ENCODE data around the gene WNT3A.

The WNT3A gene

DNA sequence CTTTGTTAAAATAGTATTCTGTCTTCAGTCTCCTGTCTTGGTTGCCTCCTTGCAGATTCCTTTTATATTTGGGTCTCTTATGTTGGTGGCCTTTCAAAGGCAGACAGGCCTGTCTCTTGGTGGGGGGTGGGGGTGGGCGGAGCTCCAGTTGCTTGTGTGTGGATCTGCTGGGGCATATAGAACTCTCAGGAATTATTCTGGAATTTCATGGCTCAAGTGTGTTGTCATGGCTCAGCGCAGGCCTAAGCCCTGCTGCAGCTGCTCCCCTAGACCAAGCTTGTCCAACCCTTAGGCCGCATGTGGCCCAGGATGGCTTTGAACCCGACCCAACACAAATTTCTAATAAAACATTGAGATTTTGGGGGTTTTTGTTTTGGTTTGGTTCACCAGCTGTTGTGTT is 88.4 kb downstream of the WNT3A start:
- H3K4me1 Mint-ChIP-seq: no peaks in the 10 kb centered on the region
- H3K27ac Mint-ChIP-seq: no peak overlapping the region
- no peak for DNase-seq
- no peak overlapping the region for H3K4me3 Mint-ChIP-seq
- no peak for TF ChIP-seq CTCF (IDR thresholded peaks at IDR 0.05)
- H3K27me3 Mint-ChIP-seq (ENCODE audit: low read depth, poor library complexity): peaks cover 3% of the 10 kb centered on the region
- H3K36me3 Mint-ChIP-seq (ENCODE audit: low read depth): peaks cover 84% of the 10 kb centered on the region
- H3K9me3 Mint-ChIP-seq: peaks cover 50% of the 10 kb centered on the region

DNA sequence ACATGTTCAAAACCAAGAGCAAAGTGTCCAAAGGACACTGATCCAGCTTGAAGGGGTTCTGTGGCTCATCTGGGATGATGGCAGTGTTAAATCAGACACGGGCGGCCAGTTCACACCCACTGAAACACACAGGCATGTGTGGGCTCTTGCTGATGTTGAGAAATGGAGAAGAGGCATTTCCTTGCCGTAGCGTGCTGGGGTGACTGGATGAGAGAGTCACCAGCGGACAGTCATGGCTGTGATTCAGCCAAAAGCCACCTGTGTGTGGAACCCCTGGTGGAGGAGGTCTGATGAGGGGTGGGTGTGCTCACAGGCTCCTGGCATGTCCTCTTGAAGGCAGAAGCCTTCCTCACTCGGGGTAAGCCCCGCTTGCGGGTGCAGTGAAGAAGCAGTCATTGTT is 89.1 kb downstream of the WNT3A start:
- Mint-ChIP-seq H3K4me3 (no peak overlapping the region), H3K27me3 (ENCODE audit: low read depth, poor library complexity) (peaks cover 3% of the 10 kb centered on the region), H3K4me1 (peaks cover under 1% of the 10 kb centered on the region), H3K27ac (peak overlapping the region; percentile 90), H3K9me3 (peaks cover 50% of the 10 kb centered on the region), H3K36me3 (ENCODE audit: low read depth) (peaks cover 77% of the 10 kb centered on the region)
- DNase-seq: no peak
- TF ChIP-seq CTCF (IDR thresholded peaks at IDR 0.05): no peak

GRCh38 chr1:228096416-228097332 is 89.9 kb downstream of the WNT3A start:
- Mint-ChIP-seq H3K27ac (no peak overlapping the region), H3K4me1 (peaks cover 8% of the 10 kb centered on the region)
- TF ChIP-seq CTCF (IDR thresholded peaks at IDR 0.05): no peak

DNA sequence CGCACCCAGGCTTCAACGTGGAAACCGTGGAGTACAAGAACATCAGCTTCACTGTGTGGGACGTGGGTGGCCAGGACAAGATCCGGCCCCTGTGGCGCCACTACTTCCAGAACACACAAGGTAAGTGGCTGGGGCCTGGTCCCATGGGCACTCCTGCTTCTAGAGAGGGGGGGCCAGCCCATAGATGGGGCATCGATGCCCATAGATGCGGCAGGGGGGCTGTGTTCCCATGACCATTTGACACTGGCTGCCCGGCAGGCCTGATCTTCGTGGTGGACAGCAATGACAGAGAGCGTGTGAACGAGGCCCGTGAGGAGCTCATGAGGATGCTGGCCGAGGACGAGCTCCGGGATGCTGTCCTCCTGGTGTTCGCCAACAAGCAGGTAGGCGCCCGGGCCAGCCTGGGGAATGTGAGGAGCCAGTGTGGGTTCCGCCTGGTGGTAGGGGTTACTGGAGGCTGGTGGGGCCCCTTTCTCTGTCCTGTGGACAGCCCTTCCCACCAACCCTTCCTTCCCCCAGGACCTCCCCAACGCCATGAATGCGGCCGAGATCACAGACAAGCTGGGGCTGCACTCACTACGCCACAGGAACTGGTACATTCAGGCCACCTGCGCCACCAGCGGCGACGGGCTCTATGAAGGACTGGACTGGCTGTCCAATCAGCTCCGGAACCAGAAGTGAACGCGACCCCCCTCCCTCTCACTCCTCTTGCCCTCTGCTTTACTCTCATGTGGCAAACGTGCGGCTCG is 90.7 kb downstream of the WNT3A start:
- Mint-ChIP-seq H3K4me1 (peaks cover 9% of the 10 kb centered on the region), H3K9me3 (peaks cover 34% of the 10 kb centered on the region), H3K36me3 (ENCODE audit: low read depth) (peaks cover 68% of the 10 kb centered on the region), H3K4me3 (no peak overlapping the region), H3K27ac (peak overlapping the region; percentile 68), H3K27me3 (ENCODE audit: low read depth, poor library complexity) (peaks cover 3% of the 10 kb centered on the region)
- DNase-seq: no peak
- no peak for TF ChIP-seq CTCF (IDR thresholded peaks at IDR 0.05)

More at GRCh38 chr1:228096416-228097332, 89.9 kb downstream of the WNT3A start:
- peaks cover 76% of the 10 kb centered on the region for H3K36me3 Mint-ChIP-seq (ENCODE audit: low read depth)
- peaks cover 3% of the 10 kb centered on the region for H3K27me3 Mint-ChIP-seq (ENCODE audit: low read depth, poor library complexity)
- peaks cover 42% of the 10 kb centered on the region for H3K9me3 Mint-ChIP-seq
- no peak overlapping the region for H3K4me3 Mint-ChIP-seq
- no peak for DNase-seq

DNA sequence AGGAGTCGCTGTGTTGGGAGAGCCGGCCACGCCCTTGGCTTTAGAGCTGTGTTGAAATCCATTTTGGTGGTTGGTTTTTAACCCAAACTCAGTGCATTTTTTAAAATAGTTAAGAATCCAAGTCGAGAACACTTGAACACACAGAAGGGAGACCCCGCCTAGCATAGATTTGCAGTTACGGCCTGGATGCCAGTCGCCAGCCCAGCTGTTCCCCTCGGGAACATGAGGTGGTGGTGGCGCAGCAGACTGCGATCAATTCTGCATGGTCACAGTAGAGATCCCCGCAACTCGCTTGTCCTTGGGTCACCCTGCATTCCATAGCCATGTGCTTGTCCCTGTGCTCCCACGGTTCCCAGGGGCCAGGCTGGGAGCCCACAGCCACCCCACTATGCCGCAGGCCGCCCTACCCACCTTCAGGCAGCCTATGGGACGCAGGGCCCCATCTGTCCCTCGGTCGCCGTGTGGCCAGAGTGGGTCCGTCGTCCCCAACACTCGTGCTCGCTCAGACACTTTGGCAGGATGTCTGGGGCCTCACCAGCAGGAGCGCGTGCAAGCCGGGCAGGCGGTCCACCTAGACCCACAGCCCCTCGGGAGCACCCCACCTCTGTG is 91.6 kb downstream of the WNT3A start:
- Mint-ChIP-seq H3K4me1 (peaks cover 14% of the 10 kb centered on the region), H3K36me3 (ENCODE audit: low read depth) (peaks cover 59% of the 10 kb centered on the region), H3K27ac (no peak overlapping the region), H3K27me3 (ENCODE audit: low read depth, poor library complexity) (peaks cover 3% of the 10 kb centered on the region), H3K9me3 (peaks cover 25% of the 10 kb centered on the region), H3K4me3 (no peak overlapping the region)
- DNase-seq: no peak
- no peak for TF ChIP-seq CTCF (IDR thresholded peaks at IDR 0.05)

Measured in nephron progenitor cell (in vitro differentiated cells).